Measurements from ENCODE around the gene IL36RN.
"Not testable (repeated sequence)": the region's sequence is repeated elsewhere in the genome, so short reads cannot be mapped to it uniquely, and the experiment has no call there.

IL36RN gene

GRCh38 chr2:113075600-113075999, 16.6 kb downstream of the IL36RN start:
- no peak for DNase-seq

GRCh38 chr2:113076954-113077669, 18.1 kb downstream of the IL36RN start:
- DNase-seq, result no peak

DNA sequence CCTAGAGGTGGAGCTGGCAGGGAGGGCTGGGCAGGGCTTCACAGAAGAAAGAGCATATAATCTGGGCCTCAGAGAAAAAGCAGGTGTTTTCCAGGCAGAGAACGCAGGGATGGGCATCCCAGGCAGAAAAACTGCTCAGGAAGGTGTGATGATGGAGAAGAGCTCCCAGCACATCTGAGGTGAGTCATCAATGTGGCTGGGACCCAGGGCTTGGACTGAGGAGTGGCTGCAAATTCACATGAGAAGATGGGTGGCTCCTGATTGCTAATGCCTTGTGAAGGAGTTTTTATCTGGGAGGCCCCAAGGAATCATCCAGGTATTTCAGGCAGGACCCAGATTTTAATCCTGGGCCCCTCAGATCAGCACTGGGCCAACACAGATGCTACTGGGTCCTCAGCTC, 18.9 kb downstream of the IL36RN start:
- DNase-seq, result no peak

GRCh38 chr2:113078350-113078839, 19.4 kb downstream of the IL36RN start:
- no peak for DNase-seq

DNA sequence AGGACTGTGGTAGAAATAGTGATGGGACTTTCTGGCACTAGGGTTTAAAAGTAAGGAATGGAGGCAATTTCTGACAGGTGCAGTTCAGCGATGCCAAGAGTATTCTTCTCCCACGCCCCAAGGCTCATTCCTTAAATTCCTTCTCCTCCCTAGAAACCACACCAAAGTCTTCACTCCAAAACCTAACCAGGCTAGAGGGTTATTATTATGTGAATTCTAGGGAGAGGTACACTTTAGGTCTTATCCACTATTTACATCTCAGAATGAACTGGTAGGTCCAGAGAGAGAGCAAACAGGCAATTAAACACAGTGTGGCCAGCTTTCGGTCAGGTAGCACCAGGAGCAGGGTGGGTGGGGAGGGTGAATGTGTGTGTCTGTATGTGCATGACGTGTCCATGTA, 20.1 kb downstream of the IL36RN start:
- DNase-seq, result no peak

DNA sequence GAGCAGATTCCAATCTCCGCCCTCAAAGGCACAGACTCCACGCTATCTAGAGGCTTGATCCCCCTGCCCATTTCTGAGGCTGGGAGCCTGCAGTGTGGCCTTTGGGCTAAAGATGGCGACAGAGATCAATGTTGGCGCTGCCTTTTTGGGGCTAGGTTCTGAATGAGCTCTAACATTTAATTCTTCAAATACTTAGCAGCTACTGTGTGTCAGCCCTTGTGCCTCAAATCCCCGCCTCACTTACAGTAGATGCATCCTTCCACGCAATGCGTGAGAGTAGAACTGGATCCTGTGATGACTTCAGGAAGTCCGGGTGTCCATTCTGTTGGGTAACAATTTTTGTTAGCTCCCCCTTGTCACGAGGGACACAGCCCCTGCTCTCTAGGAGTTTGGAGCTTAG, 21.1 kb downstream of the IL36RN start:
- peak in 1 of 2 donors; percentile 25 for DNase-seq

- DNase-seq, result no peak
Observed at GRCh38 chr2:113081488-113082210, 22.7 kb downstream of the IL36RN start.

DNA sequence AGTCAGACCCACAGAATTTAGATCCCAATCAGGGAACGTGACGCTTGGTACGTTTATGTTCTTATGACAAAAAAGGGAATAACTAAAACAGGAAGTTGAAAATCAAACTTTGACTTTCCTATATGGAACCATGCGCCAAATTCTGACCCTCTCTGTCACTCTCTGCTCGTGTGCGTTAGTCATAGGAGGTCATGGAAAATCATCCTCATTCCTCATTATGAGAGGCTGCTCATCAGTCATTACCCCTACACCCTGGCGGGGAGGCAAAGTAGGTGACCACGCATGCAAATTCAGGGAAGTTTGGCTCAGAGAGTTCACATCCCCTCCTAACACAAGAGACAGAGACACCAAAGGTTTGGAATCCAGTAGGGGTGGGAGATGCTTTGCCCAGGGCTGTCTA, 24.3 kb downstream of the IL36RN start:
- DNase-seq, result no peak

- DNase-seq, result no peak
Observed at GRCh38 chr2:113084249-113085000, 25.4 kb downstream of the IL36RN start.

DNA sequence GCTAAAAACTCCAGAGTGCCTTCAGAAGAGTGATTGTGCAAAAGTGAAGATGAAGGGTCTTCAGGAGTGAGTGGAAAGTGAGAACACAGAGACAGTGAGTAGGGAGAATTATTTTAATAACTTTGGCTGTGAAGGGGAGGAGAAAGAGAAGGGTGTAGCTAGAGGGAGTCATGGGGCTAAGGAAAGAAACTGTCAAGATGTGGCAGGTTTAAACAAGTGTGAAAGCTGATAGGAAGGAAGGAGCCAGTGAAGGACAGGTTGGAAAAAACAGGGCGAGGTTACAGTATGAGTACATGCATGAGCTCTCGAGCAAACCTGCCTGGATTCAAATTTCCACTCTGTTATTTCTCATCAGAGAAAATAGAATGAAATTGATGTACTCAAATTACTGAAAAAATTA, 26.5 kb downstream of the IL36RN start:
- DNase-seq, result no peak

- DNase-seq, result no peak
Observed at GRCh38 chr2:113088213-113088992, 29.4 kb downstream of the IL36RN start.

- no peak for DNase-seq
Observed at GRCh38 chr2:113089916-113090315, 30.9 kb downstream of the IL36RN start.

GRCh38 chr2:113091231-113091896, 32.4 kb downstream of the IL36RN start:
- DNase-seq, result no peak

DNA sequence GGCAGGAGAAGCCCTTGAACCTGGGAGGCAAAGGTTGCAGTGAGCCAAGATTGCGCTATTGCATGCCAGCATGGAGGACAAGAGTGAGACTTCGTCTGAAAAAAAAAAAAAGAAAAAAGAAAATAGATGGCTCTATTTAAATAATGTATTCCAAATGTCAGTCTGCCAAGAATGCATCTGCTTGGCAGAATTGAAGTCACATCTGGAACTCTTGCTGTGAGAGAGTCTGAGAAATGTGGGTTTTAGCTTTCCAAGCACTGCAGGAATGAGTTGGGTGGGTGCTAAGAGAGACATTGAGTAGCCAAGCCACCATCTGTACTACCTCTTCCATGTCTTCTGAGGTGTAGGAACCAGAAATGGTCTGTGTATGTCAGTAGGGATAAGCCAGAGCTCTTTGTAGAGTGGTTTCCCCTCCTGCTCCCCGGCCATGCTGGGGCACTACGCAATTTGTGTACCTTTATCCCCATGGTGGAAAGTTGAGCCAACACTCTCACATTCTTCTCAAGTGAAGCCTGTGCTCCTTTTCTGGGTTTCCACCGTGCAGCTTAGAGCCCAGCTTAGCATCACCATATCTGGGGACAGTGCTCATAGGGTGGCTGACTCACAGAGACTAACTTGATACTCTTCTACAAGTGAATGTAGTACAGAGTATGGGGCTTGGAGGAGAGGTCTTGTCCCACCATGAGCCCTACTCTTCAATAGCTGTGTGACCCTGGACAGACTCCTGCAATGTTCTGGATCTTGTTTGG, 34.0 kb downstream of the IL36RN start:
- DNase-seq, result no peak

DNA sequence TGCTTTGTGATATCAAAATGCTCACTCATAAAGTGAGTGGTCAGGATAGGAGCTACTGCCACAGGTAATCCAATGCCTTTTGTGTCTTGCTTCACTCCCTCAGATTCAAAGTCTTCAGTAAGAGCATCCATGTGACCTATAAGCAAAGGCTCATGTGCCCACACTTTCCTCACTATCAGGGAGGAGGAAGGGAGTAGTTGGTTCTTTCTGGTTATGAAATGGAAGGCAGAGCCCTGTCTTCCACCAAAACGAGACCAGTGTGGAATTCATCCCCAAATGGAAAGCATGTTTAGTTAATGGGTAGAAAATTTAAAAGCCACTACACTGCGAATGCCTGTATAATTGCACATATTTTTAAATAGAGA, 34.6 kb downstream of the IL36RN start:
- no peak for DNase-seq

- not testable (repeated sequence) for DNase-seq
Observed at GRCh38 chr2:113096306-113096705, 37.3 kb downstream of the IL36RN start.

DNA sequence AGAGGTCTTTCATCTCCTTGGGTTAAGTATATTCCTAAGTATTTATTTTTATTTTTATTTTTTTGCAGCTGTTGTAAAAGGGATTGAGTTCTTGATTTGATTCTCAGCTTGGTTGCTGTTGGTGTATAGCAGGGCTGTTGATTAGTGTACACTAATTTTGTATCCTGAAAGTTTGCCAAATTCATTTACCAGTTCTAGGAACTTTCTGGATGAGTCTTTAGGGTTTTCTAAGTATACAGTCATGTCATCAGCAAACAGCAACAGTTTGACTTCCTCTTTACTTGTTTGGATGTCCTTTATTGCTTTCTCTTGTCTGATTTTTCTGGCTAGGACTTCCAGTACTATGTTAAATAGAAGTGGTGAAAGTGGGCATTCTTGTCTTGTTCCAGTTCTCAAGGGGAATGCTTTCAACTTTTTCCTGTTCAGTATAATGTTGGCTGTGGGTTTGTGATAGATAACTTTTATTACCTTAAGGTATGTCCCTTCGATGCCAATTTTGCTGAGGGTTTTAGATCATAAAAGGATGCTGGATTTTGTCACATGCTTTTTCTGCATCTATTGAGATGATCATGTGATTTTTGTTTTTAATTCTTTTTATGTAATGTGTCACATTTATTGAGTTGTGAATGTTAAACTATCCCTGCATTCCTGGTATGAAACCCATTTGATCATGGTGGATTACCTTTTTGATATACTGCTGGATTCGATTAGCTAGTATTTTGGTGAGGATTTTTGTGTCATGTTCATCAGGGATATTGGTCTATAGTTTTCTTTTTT, 38.0 kb downstream of the IL36RN start:
- DNase-seq, result not testable (repeated sequence)

GRCh38 chr2:113098041-113098440, 39.0 kb downstream of the IL36RN start:
- no peak for DNase-seq

DNA sequence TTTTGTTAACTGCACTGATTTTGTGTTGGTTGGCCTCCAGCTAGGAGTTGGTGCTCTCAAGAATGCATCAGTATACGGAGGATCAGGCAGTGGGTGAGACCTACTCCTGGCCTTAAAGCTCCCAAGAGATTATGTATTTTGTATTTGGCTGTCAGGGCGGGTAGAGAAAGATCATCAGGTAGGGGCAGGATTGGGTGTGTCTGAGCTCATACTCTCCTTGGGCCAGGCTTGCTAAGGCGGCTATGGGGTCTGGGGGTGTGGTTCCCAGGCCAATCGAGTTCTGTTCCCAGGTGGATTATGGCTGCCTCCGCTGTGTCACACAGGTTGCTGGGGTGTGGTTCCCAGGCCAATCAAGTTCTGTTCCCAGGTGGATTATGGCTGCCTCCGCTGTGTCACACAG, 39.5 kb downstream of the IL36RN start:
- no peak for DNase-seq

GRCh38 chr2:113102133-113102532, 43.1 kb downstream of the IL36RN start:
- no peak for DNase-seq

- DNase-seq, result no peak
Observed at GRCh38 chr2:113103277-113103676, 44.3 kb downstream of the IL36RN start.
